ENCODE measurements around the gene BPTF. TPM values are rescaled to one million over a fixed set of nuclear protein-coding genes. Genes with fewer than 3 reads are reported as not detected.

BPTF gene
- total and polyA plus RNA-seq, 2 of the 8 experiments (the other 6 are each of a cell fraction or from before 2014, with no cell fraction given) = 107 to 228 TPM

GRCh38 chr17:67946513-67946912 is 121.2 kb downstream of the BPTF start (continued):
- TF ChIP-seq KDM4A (IDR thresholded peaks at IDR 0.05; ENCODE audit: low read depth, low read length, severe bottlenecking) (no peak), CBX5 (IDR thresholded peaks at IDR 0.05; ENCODE audit: low read depth, low read length) (no peak), KDM1A (IDR thresholded peaks at IDR 0.05; ENCODE audit: borderline replicate concordance, low read length) (no peak)
- TF ChIP-seq, protein P1, sequence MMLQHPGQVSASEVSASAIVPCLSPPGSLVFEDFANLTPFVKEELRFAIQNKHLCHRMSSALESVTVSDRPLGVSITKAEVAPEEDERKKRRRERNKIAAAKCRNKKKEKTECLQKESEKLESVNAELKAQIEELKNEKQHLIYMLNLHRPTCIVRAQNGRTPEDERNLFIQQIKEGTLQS (IDR thresholded peaks at IDR 0.05; ENCODE audit: insufficient read depth, low read depth, low read length) = no peak
